ENCODE data around the gene HOXB6. TPM values are rescaled to one million over a fixed set of nuclear protein-coding genes. Genes with fewer than 3 reads are reported as not detected.

HOXB6 gene
- polyA plus RNA-seq, 3 donors: not detected

DNA sequence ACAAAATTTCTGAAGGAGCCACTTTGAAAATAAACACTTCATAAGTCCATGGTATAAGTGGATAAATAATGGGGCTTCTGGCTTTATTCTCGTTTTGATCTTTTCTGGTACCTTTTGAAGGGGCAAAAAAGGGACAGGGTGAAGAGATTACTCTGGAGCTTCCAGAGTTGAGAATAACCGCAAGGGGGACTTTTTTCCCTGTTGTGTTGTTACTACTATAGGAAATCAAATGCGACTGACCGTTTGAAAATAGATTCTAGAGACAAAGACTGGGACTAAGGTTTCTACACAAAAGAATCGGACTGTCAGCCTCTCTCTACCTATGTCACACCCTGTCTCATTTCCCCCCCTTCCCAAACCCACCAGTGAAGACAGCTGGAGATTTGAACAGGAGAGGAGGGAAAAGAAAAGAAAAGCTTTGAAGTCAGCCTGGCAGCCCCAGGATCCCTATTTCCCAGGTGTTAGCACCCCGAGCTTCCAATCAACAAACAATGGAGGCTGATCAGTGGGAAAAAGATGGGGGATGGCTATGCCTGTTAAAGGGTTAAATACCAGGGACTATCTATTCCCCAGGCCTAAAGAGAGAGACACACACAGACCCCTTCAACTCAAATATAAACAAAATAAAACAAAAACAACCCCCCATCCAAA lies 35.0 kb downstream of the HOXB6 start:
- peak overlapping the region in 1 of 2 donors; percentile 75 for H3K4me3 Mint-ChIP-seq
- Histone ChIP-seq H2AFZ (ENCODE audit: insufficient read depth, low read depth, low read length, poor library complexity, severe bottlenecking) (no peak overlapping the region), H3K79me2 (ENCODE audit: insufficient read depth, low read length) (no peaks in the 10 kb centered on the region), H3K27me3 (ENCODE audit: control insufficient read depth in 2 of 2, insufficient read depth in 2 of 2, low read length in 2 of 2) (peaks cover 59 to 96% of the 10 kb centered on the region in 2 donors), H3K36me3 (replicated peaks in 1 of 2; ENCODE audit: control insufficient read depth in 1 of 2, insufficient read depth in 2 of 2, low read length in 2 of 2) (no peaks in the 10 kb centered on the region), H3K4me1 (ENCODE audit: control insufficient read depth in 1 of 2, insufficient read depth in 2 of 2, low read length in 2 of 2) (peaks cover 0 to 4% of the 10 kb centered on the region in 2 donors), H3K9ac (ENCODE audit: insufficient read depth, low read length, poor library complexity, severe bottlenecking) (no peak overlapping the region), H3K9me3 (replicated peaks in 1 of 2; ENCODE audit: control insufficient read depth in 1 of 2, insufficient read depth in 1 of 2, low read length in 2 of 2) (no peaks in the 10 kb centered on the region), H4K20me1 (ENCODE audit: insufficient read depth, low read length) (no peaks in the 10 kb centered on the region), H3K4me3 (replicated peaks in 1 of 3; ENCODE audit: low read depth in 2 of 3, low read length in 3 of 3) (no peak overlapping the region), H3K4me2 (replicated peaks; ENCODE audit: extremely low read depth, low read length, poor library complexity, severe bottlenecking) (no peak overlapping the region), H3K27ac (ENCODE audit: low read depth in 1 of 2, low read length in 2 of 2) (no peak overlapping the region)
- DNase-seq: no peak
- H3K27me3 Mint-ChIP-seq (ENCODE audit: low read depth in 3 of 3): peaks cover 0 to 40% (median 23%) of the 10 kb centered on the region in 3 donors
- H3K4me1 Mint-ChIP-seq: peaks cover 8% of the 10 kb centered on the region
- intact Hi-C loops (cut with micrococcal nuclease): no loop called here
- peaks cover 0 to 6% (median 2%) of the 10 kb centered on the region in 7 donors for H3K9me3 Mint-ChIP-seq
- no peak overlapping the region for H3K27ac Mint-ChIP-seq
- WGBS (ENCODE audit: insufficient coverage): no CpG with 5 or more reads among the region's 6 CpGs
- H3K36me3 Mint-ChIP-seq: peaks cover 2 to 6% of the 10 kb centered on the region in 2 donors
- TF ChIP-seq, protein P1, sequence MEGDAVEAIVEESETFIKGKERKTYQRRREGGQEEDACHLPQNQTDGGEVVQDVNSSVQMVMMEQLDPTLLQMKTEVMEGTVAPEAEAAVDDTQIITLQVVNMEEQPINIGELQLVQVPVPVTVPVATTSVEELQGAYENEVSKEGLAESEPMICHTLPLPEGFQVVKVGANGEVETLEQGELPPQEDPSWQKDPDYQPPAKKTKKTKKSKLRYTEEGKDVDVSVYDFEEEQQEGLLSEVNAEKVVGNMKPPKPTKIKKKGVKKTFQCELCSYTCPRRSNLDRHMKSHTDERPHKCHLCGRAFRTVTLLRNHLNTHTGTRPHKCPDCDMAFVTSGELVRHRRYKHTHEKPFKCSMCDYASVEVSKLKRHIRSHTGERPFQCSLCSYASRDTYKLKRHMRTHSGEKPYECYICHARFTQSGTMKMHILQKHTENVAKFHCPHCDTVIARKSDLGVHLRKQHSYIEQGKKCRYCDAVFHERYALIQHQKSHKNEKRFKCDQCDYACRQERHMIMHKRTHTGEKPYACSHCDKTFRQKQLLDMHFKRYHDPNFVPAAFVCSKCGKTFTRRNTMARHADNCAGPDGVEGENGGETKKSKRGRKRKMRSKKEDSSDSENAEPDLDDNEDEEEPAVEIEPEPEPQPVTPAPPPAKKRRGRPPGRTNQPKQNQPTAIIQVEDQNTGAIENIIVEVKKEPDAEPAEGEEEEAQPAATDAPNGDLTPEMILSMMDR (IDR thresholded peaks at IDR 0.05): no peak

DNA sequence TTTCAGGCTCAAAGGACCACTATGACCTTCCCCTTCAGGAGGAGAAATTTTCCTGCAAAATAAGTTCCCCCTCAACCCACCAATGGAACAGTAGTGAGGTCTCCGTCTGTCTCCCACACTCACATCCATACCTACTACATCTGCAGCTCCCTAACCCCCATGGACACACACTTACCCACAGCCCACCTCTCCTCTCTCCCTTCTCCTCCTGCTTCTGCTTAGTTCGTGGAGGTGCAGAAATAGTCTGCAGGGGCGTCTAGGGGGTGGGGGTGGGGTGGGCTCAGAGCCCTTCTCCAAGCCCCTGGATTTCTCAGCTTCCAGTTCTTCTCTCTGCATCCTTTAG lies 35.6 kb downstream of the HOXB6 start:
- no peak for DNase-seq
- WGBS (ENCODE audit: insufficient coverage): no CpG with 5 or more reads among the region's 3 CpGs
- Histone ChIP-seq H2AFZ (ENCODE audit: insufficient read depth, low read depth, low read length, poor library complexity, severe bottlenecking) (no peak overlapping the region), H3K4me2 (replicated peaks; ENCODE audit: extremely low read depth, low read length, poor library complexity, severe bottlenecking) (no peak overlapping the region), H3K27ac (ENCODE audit: low read depth in 1 of 2, low read length in 2 of 2) (no peak overlapping the region), H4K20me1 (ENCODE audit: insufficient read depth, low read length) (no peaks in the 10 kb centered on the region), H3K9ac (ENCODE audit: insufficient read depth, low read length, poor library complexity, severe bottlenecking) (no peak overlapping the region), H3K36me3 (replicated peaks in 1 of 2; ENCODE audit: control insufficient read depth in 1 of 2, insufficient read depth in 2 of 2, low read length in 2 of 2) (no peaks in the 10 kb centered on the region), H3K4me3 (replicated peaks in 1 of 3; ENCODE audit: low read depth in 2 of 3, low read length in 3 of 3) (no peak overlapping the region), H3K79me2 (ENCODE audit: insufficient read depth, low read length) (no peaks in the 10 kb centered on the region), H3K9me3 (replicated peaks in 1 of 2; ENCODE audit: control insufficient read depth in 1 of 2, insufficient read depth in 1 of 2, low read length in 2 of 2) (no peaks in the 10 kb centered on the region), H3K27me3 (ENCODE audit: control insufficient read depth in 2 of 2, insufficient read depth in 2 of 2, low read length in 2 of 2) (peaks cover 60 to 95% of the 10 kb centered on the region in 2 donors), H3K4me1 (ENCODE audit: control insufficient read depth in 1 of 2, insufficient read depth in 2 of 2, low read length in 2 of 2) (peaks cover 0 to 4% of the 10 kb centered on the region in 2 donors)
- TF ChIP-seq, protein P1 (IDR thresholded peaks at IDR 0.05): no peak
- Mint-ChIP-seq H3K36me3 (peaks cover 2 to 8% of the 10 kb centered on the region in 2 donors), H3K4me1 (peaks cover 8% of the 10 kb centered on the region), H3K27ac (no peak overlapping the region), H3K9me3 (peaks cover 0 to 6% (median 2%) of the 10 kb centered on the region in 7 donors), H3K27me3 (ENCODE audit: low read depth in 3 of 3) (peaks cover 0 to 39% (median 17%) of the 10 kb centered on the region in 3 donors), H3K4me3 (peak overlapping the region in 1 of 2 donors; percentile 75)
- intact Hi-C loops (cut with micrococcal nuclease): no loop called here

Measured in CD14-positive monocyte (primary cell).